GM23338 (cell line): ENCODE measurements around the gene KIRREL3. TPM values are rescaled to one million over a fixed set of nuclear protein-coding genes. Genes with fewer than 3 reads are reported as not detected.

ENCODE experiments used
- ATAC-seq: fragments of 200-7000 bp; cut with Tn5 transposase; 3 replicates; pipeline ENCODE4 v1.9.1; 2020
- DNase-seq: peaks from one replicate; pipeline ENCODE4 v3.0.0-alpha.2; 2015; ENCODE audit warnings: low spot score
- H2AFZ ChIP-seq: fragments of 200-600 bp; sonication (generic); 2 replicates; pipeline ENCODE4 v1.8.0; 2016; ENCODE audit warnings: antibody characterized with exemption, mild to moderate bottlenecking, moderate library complexity
- H3F3A ChIP-seq: fragments of 200-600 bp; sonication (generic); replicated peaks from 2 replicates; pipeline ENCODE4 v1.8.0; 2017; ENCODE audit warnings: antibody characterized with exemption, mixed run types, low read depth
- H3K27ac ChIP-seq: fragments of 200-600 bp; sonication (generic); 2 replicates; pipeline ENCODE4 v1.6.1; 2016; ENCODE audit warnings: low read depth
- H3K27me3 ChIP-seq: fragments of 200-600 bp; sonication (generic); 2 replicates; pipeline ENCODE4 v1.8.0; 2016; ENCODE audit warnings: mild to moderate bottlenecking, mixed run types, moderate library complexity; ENCODE audit not compliant: insufficient read depth
- H3K36me3 ChIP-seq: fragments of 200-600 bp; sonication (generic); 2 replicates; pipeline ENCODE4 v1.8.0; 2016; ENCODE audit warnings: mild to moderate bottlenecking; ENCODE audit not compliant: insufficient read depth
- H3K4me1 ChIP-seq: fragments of 200-600 bp; sonication (generic); 2 replicates; pipeline ENCODE4 v1.8.0; 2016; ENCODE audit warnings: mild to moderate bottlenecking, moderate library complexity; ENCODE audit not compliant: insufficient read depth
- H3K4me2 ChIP-seq: fragments of 200-600 bp; sonication (generic); 2 replicates; pipeline ENCODE4 v1.7.1; 2017; ENCODE audit warnings: mixed run types
- H3K4me3 ChIP-seq: fragments of 200-600 bp; sonication (generic); 2 replicates; pipeline ENCODE4 v1.6.1; 2016; ENCODE audit warnings: mixed run types
- H3K79me2 ChIP-seq: fragments of 200-600 bp; sonication (generic); replicated peaks from 2 replicates; pipeline ENCODE4 v1.8.0; 2017; ENCODE audit warnings: mild to moderate bottlenecking; ENCODE audit not compliant: insufficient read depth
- H3K9me2 ChIP-seq: fragments of 200-600 bp; sonication (generic); 2 replicates; pipeline ENCODE4 v1.8.0; 2017; ENCODE audit not compliant: insufficient read depth
- H4K20me1 ChIP-seq: fragments of 200-600 bp; sonication (generic); replicated peaks from 2 replicates; pipeline ENCODE4 v1.8.0; 2017; ENCODE audit warnings: mild to moderate bottlenecking; ENCODE audit not compliant: insufficient read depth
- H3K27ac Mint-ChIP-seq: 2 replicates; pipeline ENCODE4 v1.8.0; 2020; ENCODE audit warnings: inconsistent platforms, mild to moderate bottlenecking, moderate library complexity, mixed read lengths
- H3K27me3 Mint-ChIP-seq: 3 replicates; pipeline ENCODE4 v1.8.0; 2022; ENCODE audit warnings: low read depth, mild to moderate bottlenecking, moderate library complexity, mixed read lengths, inconsistent platforms; ENCODE audit not compliant: insufficient read depth, poor library complexity
- H3K36me3 Mint-ChIP-seq: 3 replicates; pipeline ENCODE4 v1.8.0; 2021; ENCODE audit warnings: low read depth, mild to moderate bottlenecking, inconsistent platforms, moderate library complexity, mixed read lengths
- H3K4me1 Mint-ChIP-seq: 3 replicates; pipeline ENCODE4 v1.8.0; 2020; ENCODE audit warnings: mild to moderate bottlenecking, inconsistent platforms, mixed read lengths
- H3K4me3 Mint-ChIP-seq: 3 replicates; pipeline ENCODE4 v1.8.0; 2021; ENCODE audit warnings: moderate library complexity, mild to moderate bottlenecking, inconsistent platforms, mixed read lengths
- H3K9me3 Mint-ChIP-seq: 3 replicates; pipeline ENCODE4 v1.8.0; 2020; ENCODE audit warnings: moderate library complexity, mild to moderate bottlenecking, inconsistent platforms, mixed read lengths
- CREB1 ChIP-seq: fragments of 250-450 bp; sonication (Bioruptor Pico); IDR thresholded peaks from 2 replicates; pipeline ENCODE4 v1.5.0; 2020; ENCODE audit warnings: low read depth, mild to moderate bottlenecking, moderate library complexity
- CTCF ChIP-seq, 2 experiments: fragments of 200-600 bp in 1 of 2; sonication (generic) in 1 of 2; conservative IDR thresholded peaks; 2 replicates each; pipeline versions ENCODE4 v1.5.1 to v1.6.1; 2016 to 2017; ENCODE audit warnings: antibody characterized with exemption in 2 of 2, low read depth in 2 of 2, mild to moderate bottlenecking in 2 of 2, moderate library complexity in 1 of 2
- ETS1 ChIP-seq: IDR thresholded peaks from 2 replicates; pipeline ENCODE4 v1.6.1; 2016; ENCODE audit warnings: antibody characterized with exemption
- EZH2 ChIP-seq: fragments of 200-600 bp; sonication (generic); IDR thresholded peaks from one replicate; pipeline ENCODE4 v1.8.0; 2017; ENCODE audit warnings: antibody characterized with exemption, mild to moderate bottlenecking, low read depth; ENCODE audit not compliant: unreplicated experiment
- EZH2phosphoT487 ChIP-seq: fragments of 200-600 bp; sonication (generic); IDR thresholded peaks from one replicate; pipeline ENCODE4 v1.8.1; 2018; ENCODE audit warnings: antibody characterized with exemption; ENCODE audit not compliant: unreplicated experiment
- JUNB ChIP-seq: IDR thresholded peaks from one replicate; pipeline ENCODE4 v1.6.1; 2016; ENCODE audit warnings: antibody characterized with exemption; ENCODE audit not compliant: unreplicated experiment
- NANOG ChIP-seq: IDR thresholded peaks from 2 replicates; pipeline ENCODE4 v1.6.1; 2016; ENCODE audit warnings: antibody characterized with exemption, borderline replicate concordance
- POLR2AphosphoS5 ChIP-seq: IDR thresholded peaks from 2 replicates; pipeline ENCODE4 v1.6.1; 2016; ENCODE audit warnings: antibody characterized with exemption, low read depth
- REST ChIP-seq: IDR thresholded peaks from one replicate; pipeline ENCODE4 v1.6.1; 2018; ENCODE audit warnings: antibody characterized with exemption; ENCODE audit not compliant: unreplicated experiment
- STAT1 ChIP-seq: IDR thresholded peaks from one replicate; pipeline ENCODE4 v1.6.1; 2016; ENCODE audit warnings: antibody characterized with exemption; ENCODE audit not compliant: unreplicated experiment
- ZNF114 ChIP-seq: fragments of 250-450 bp; sonication (Bioruptor Pico); IDR thresholded peaks from 2 replicates; pipeline ENCODE4 v1.5.0; 2020; ENCODE audit warnings: mild to moderate bottlenecking, moderate library complexity
- ZNF331 ChIP-seq: fragments of 250-450 bp; sonication (Bioruptor Pico); IDR thresholded peaks from 2 replicates; pipeline ENCODE4 v1.5.0; 2020; ENCODE audit warnings: low read depth, mild to moderate bottlenecking, moderate library complexity
- ZNF462 ChIP-seq: fragments of 250-450 bp; sonication (Bioruptor Pico); IDR thresholded peaks from 2 replicates; pipeline ENCODE4 v1.5.0; 2020; ENCODE audit warnings: mild to moderate bottlenecking, moderate library complexity
- polyA plus RNA-seq: library from polyadenylated mRNA; unstranded; fragments of >200 nt; fragmentation: Nextera tagmentation; extraction: Ambion mirVana; gene quantifications from 2 replicates; pipeline ENCODE4 v1.2.1, GENCODE V29; 2016
- total RNA-seq: library from RNA; depleted of rRNA; stranded (reverse); fragments of >200 nt; shearing (Covaris generic); gene quantifications from 2 replicates; pipeline ENCODE4 v1.2.3, GENCODE V29; 2014

KIRREL3 gene
- total and polyA plus RNA-seq, 2 experiments from 2014 or later: 0.13 to 1.5 TPM

GRCh38 chr11:126426820-126427749 is 573.5 kb downstream of the KIRREL3 start:
- Histone ChIP-seq H3K27me3 (no peaks in the 10 kb centered on the region), H3K27ac (no peak overlapping the region), H4K20me1 (no peaks in the 10 kb centered on the region), H3K36me3 (no peaks in the 10 kb centered on the region), H3K4me1 (peaks cover 6% of the 10 kb centered on the region; the same call in 1 of the 2 replicates), H3K79me2 (no peaks in the 10 kb centered on the region), H2AFZ (no peak overlapping the region), H3F3A (no peaks in the 10 kb centered on the region), H3K4me3 (no peak overlapping the region), H3K9me2 (no peaks in the 10 kb centered on the region), H3K4me2 (no peak overlapping the region)
- Mint-ChIP-seq H3K36me3 (no peaks in the 10 kb centered on the region), H3K27me3 (peaks cover 22% of the 10 kb centered on the region), H3K9me3 (no peaks in the 10 kb centered on the region), H3K4me1 (peaks cover 8% of the 10 kb centered on the region), H3K4me3 (no peak overlapping the region), H3K27ac (no peak overlapping the region)
- no peak for TF ChIP-seq STAT1
- TF ChIP-seq ZNF331: no peak
- no peak for TF ChIP-seq POLR2AphosphoS5
- TF ChIP-seq CTCF (conservative IDR thresholded peaks at IDR 0.05; ENCODE audit: low read depth in 2 of 2): no peak
- TF ChIP-seq ETS1: no peak
- no peak for TF ChIP-seq REST
- TF ChIP-seq JUNB: no peak
- TF ChIP-seq NANOG: no peak
- TF ChIP-seq ZNF114 (CRISPR knock-in tag): no peak
- TF ChIP-seq EZH2: no peak
- TF ChIP-seq ZNF462: no peak
- no peak for TF ChIP-seq EZH2phosphoT487
- TF ChIP-seq CREB1 (CRISPR knock-in tag): no peak
- ATAC-seq (no peak), DNase-seq (no peak)
